Measurements from ENCODE around the gene BIRC2. TPM values are rescaled to one million over a fixed set of nuclear protein-coding genes. Genes with fewer than 3 reads are reported as not detected.

Gene BIRC2
- total RNA-seq, 1 donor from 2014 or later = 32.4 TPM

DNA sequence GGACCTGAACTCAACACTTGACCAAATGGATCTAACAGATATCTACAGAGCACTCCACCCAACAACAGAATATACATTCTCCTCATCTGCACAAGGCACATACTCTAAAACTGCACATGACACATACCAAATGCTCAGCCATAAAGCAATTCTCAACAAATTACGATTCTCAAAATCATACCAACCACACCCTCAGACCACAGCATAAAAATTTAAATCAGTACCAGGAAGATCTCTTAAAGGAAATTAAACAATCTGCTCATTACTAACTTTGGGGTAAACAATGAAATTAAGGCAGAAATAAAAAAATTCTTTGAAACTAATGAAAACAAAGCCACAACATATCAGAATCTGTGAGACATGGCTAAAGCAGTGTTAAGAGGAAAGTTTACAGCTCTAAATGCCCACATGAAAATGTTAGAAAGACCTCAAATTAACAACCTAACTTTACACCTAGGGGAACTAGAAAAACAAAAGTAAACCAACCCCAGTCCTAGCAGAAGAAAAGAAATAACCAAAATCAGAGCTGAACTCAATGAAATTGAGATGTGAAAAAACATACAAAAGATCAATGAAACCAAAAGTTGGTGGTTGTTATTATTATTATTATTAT, 68.4 kb downstream of the BIRC2 start:
- no peak for ATAC-seq
- intact Hi-C loops (cut with DNase I) = no loop called here
- DNase-seq (ENCODE audit: missing footprints) = no peak

GRCh38 chr11:102416976-102417375, 70.0 kb downstream of the BIRC2 start:
- intact Hi-C loops (cut with DNase I) = no loop called here
- DNase-seq (ENCODE audit: missing footprints) (no peak), ATAC-seq (no peak)

DNA sequence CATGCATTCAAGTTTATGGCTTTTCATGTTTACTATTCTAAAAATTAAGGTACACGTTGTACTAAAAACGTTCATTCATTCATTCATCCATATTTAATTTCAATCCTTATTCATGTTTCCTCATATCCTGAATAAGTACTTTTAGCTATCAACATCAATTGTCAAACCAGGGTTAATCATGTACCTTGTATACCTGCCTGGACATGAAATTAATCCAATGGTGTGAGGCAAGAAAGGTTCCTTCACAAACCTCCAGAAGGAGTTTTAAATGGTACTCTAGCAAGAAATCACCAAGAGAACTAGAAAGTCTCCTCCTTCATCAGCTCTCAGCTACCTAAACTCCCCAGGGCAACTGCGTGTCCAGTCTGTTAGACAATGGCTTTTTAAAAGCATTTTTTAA, 72.2 kb downstream of the BIRC2 start:
- intact Hi-C loops (cut with DNase I) = no loop called here
- ATAC-seq = no peak
- DNase-seq (ENCODE audit: missing footprints) = no peak

DNA sequence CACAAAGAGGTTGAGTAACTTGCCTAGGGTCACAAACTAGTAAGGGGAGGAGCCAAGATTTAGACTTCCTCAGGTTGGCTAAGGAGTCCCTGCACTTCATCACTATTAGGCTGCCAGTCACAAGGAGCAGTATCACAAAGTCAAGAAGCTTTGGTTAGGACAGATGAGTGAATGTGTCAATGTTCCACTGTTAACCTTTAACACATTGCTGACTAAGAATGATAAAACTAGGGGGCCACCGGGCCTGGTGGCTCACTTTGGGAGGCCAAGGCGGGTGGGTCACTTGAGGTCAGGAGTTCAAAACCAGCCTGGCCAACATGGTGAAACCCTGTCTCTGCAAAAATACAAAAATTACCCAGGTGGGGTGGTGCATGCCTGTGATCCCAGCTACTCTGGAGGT, 73.5 kb downstream of the BIRC2 start:
- intact Hi-C loops (cut with DNase I) = no loop called here
- no peak for ATAC-seq
- DNase-seq (ENCODE audit: missing footprints) = no peak

- intact Hi-C loops (cut with DNase I) = no loop called here
- DNase-seq (ENCODE audit: missing footprints) = no peak
- ATAC-seq = no peak
Observed at GRCh38 chr11:102421261-102421660, 74.2 kb downstream of the BIRC2 start.

DNA sequence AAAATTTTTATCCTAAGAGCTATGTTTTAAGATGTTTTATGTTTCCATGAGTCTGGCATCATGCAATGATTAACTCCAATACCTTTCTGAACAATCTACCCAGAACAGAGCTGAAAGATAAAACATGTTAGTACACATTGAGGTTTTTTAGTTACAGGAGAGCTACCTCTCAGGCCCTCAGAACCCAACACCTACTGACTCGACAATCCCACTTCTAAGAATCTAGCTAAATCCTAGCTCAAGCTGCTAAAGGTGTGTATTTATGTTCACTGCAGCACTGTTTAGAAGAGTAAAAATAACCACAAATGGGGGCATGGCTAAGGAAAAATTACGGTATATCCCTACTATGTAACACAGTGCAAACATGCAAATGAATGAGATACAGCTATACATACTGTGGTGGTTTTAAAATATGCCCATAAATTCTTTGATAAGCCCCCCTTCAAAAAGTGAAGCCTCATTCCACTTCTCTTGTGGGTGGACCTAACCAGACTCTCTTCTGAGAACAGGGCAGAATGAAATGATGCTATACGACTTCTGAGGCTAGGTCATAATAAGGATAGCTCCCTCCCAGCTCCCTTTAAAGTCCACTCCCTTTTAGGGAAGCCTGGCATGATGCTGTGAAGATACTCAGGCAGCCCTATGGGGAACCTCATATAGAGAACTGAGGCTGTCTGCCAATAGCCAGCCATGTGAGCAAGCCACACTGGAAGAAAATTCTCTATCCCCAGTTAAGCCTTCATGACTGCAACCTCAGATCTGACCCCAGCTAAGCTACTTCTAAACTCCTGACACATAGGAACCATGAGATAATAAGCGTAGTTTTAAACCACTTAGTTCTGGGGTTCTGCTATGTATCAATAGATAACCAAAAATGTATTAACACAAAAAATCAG, 76.1 kb downstream of the BIRC2 start:
- DNase-seq (ENCODE audit: missing footprints) (no peak), ATAC-seq (no peak)
- intact Hi-C loops (cut with DNase I) = no loop called here

DNA sequence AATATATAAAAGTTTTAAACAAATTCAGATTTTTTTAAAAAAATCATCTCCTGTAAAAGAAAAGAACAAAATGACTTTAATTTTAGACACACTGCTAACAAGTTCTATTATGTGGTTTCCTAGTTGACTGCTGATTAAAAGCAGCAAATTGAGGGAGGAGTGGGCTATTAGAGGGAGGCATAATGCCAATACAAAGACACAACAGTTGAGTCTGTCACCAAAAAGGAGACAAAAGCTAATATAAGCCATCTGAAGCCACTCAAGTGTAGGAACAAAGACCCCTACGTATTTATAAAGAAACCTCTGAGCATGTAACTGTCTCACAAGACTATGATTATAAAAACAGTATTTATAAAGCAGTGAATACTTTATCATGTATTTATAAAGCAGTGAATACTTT, 76.9 kb downstream of the BIRC2 start:
- intact Hi-C loops (cut with DNase I) = no loop called here
- DNase-seq (ENCODE audit: missing footprints) = no peak
- ATAC-seq = no peak

DNA sequence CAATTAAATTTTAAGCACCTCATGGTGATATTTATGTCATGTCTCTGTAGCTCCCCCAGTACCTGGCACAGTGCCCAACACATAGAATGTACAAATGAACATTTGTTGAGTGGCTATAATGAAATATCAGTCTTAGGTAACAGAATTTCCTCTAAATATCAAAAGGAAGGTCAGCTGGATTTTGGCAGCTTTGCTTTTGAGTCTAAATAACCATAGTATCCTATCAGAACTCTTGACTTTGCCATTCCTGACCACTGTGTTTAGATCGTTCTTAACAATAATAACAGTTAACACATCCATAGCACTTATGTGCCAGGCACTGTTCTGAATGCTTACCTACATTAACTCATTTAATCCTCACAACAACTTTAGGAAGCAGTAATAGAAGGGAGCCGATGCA, 79.0 kb downstream of the BIRC2 start:
- ATAC-seq (no peak), DNase-seq (ENCODE audit: missing footprints) (no peak)
- intact Hi-C loops (cut with DNase I) = no loop called here

DNA sequence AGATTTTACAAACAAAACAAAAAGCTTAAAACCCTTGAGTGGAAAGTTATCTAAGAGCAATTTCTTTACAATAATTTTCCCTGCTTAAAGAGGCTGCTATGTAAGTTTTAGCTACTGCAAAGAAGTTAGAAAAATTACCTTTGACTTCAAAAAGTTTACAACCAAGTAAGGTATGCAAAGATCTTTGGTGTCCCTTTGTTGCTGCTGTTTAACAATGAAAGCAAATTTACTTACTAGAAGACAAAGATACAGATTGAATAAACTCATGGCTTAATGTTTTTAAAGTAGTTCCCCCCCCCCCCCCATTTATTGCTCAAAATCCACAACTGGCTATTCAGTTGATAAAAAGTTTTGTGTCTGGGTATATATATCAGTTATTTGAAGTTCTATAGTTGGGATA, 79.6 kb downstream of the BIRC2 start:
- no peak for ATAC-seq
- intact Hi-C loops (cut with DNase I) = no loop called here
- DNase-seq (ENCODE audit: missing footprints) = no peak

GRCh38 chr11:102427068-102427467, 80.1 kb downstream of the BIRC2 start:
- intact Hi-C loops (cut with DNase I) = no loop called here
- ATAC-seq = no peak

More at GRCh38 chr11:102427068-102427467, 80.1 kb downstream of the BIRC2 start:
- DNase-seq (ENCODE audit: missing footprints) = no peak

Other genes with a start within 250 kb of the BIRC2 start
- 92.9 TPM for gene YAP1, start 236.8 kb upstream of the BIRC2 start, total RNA-seq
- gene BIRC3, start 29.7 kb upstream of the BIRC2 start, total RNA-seq = 10.6 TPM
- 80.0 TPM for gene TMEM123, start 105.6 kb downstream of the BIRC2 start, total RNA-seq
- gene MMP7, start 183.5 kb downstream of the BIRC2 start, total RNA-seq = not detected